ENCODE results near the gene HTR2C. TPM values are rescaled to one million over a fixed set of nuclear protein-coding genes. Genes with fewer than 3 reads are reported as not detected.

HTR2C gene
- total and polyA plus RNA-seq, 2 of the 13 experiments (the other 11 are each of a cell fraction or from before 2014, with no cell fraction given): 0.01 TPM; not detected in 1

GRCh38 chrX:114615765-114616164, 31.9 kb downstream of the HTR2C start:
- H3K36me3 ChIP-seq (replicated peaks in 1 of 2; ENCODE audit: control insufficient read depth in 1 of 2, insufficient read depth in 2 of 2, low read length in 2 of 2): no peaks in the 10 kb centered on the region
- H3K27me3 ChIP-seq (ENCODE audit: control insufficient read depth in 1 of 2, insufficient read depth in 2 of 2, low read length in 2 of 2): no peaks in the 10 kb centered on the region
- TF ChIP-seq, protein P1, sequence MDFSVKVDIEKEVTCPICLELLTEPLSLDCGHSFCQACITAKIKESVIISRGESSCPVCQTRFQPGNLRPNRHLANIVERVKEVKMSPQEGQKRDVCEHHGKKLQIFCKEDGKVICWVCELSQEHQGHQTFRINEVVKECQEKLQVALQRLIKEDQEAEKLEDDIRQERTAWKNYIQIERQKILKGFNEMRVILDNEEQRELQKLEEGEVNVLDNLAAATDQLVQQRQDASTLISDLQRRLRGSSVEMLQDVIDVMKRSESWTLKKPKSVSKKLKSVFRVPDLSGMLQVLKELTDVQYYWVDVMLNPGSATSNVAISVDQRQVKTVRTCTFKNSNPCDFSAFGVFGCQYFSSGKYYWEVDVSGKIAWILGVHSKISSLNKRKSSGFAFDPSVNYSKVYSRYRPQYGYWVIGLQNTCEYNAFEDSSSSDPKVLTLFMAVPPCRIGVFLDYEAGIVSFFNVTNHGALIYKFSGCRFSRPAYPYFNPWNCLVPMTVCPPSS (IDR thresholded peaks at IDR 0.05): no peak
- TF ChIP-seq ZBTB1 (CRISPR knock-in tag; IDR thresholded peaks at IDR 0.05; ENCODE audit: borderline replicate concordance) (no peak), SALL1 (CRISPR knock-in tag; IDR thresholded peaks at IDR 0.05) (no peak), ZNF160 (CRISPR knock-in tag; IDR thresholded peaks at IDR 0.05) (no peak), PBX2 (CRISPR knock-in tag; IDR thresholded peaks at IDR 0.05) (no peak), ZNF570 (CRISPR knock-in tag; IDR thresholded peaks at IDR 0.05; ENCODE audit: borderline replicate concordance) (no peak), HMGA1 (CRISPR knock-in tag; conservative IDR thresholded peaks at IDR 0.05) (no peak), ZNF691 (CRISPR knock-in tag; IDR thresholded peaks at IDR 0.05; ENCODE audit: borderline replicate concordance, low read depth) (no peak), ZNF839 (CRISPR knock-in tag; IDR thresholded peaks at IDR 0.05; ENCODE audit: borderline replicate concordance) (no peak), ZNF3 (CRISPR knock-in tag; IDR thresholded peaks at IDR 0.05) (no peak), ATF3 (CRISPR knock-in tag; IDR thresholded peaks at IDR 0.05) (no peak)
- TF ChIP-seq, protein P2, sequence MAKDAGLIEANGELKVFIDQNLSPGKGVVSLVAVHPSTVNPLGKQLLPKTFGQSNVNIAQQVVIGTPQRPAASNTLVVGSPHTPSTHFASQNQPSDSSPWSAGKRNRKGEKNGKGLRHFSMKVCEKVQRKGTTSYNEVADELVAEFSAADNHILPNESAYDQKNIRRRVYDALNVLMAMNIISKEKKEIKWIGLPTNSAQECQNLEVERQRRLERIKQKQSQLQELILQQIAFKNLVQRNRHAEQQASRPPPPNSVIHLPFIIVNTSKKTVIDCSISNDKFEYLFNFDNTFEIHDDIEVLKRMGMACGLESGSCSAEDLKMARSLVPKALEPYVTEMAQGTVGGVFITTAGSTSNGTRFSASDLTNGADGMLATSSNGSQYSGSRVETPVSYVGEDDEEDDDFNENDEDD (CRISPR knock-in tag; IDR thresholded peaks at IDR 0.05; ENCODE audit: borderline replicate concordance): no peak
- CTCF ChIA-PET (ENCODE audit: low intra/inter-chr PET ratio, low total read pairs): no interaction called here
- no peaks in the 10 kb centered on the region for H3K9me3 ChIP-seq (ENCODE audit: low read length)
- POLR2A ChIA-PET: no interaction called here
- no TSS peak for BruUV-seq (replicated peaks)
- H3K4me3 ChIP-seq (replicated peaks in 1 of 3; ENCODE audit: insufficient read depth in 1 of 3, low read depth in 2 of 3, low read length in 3 of 3): no peak overlapping the region
- no peaks in the 10 kb centered on the region for H4K20me1 ChIP-seq (ENCODE audit: insufficient read depth, low read length)
- H3K27ac ChIP-seq (ENCODE audit: extremely low read length, insufficient read depth, low read length): no peak overlapping the region
- H2AFZ ChIP-seq (ENCODE audit: low read length): no peak overlapping the region
- H3K4me1 ChIP-seq (ENCODE audit: insufficient read depth, low read length): no peaks in the 10 kb centered on the region
- intact Hi-C loops (cut with micrococcal nuclease; ENCODE audit: unreplicated experiment) (loop anchor here (10.0 kb wide), 1 partner anchor 339 kb away; no protein-coding TSS in a partner anchor), in situ Hi-C loops (cut with HindIII; ENCODE audit: extremely low pct_ligation_motif_present, low pct_unique_long_range_greater_than_20kb) (no loop called here)
- no peak overlapping the region for H3K4me2 ChIP-seq (ENCODE audit: low read depth, low read length)
- H3K79me2 ChIP-seq (ENCODE audit: insufficient read depth, low read length): no peaks in the 10 kb centered on the region
- FAIRE-seq (no peak), DNase-seq (ENCODE audit: low spot score) (no peak), ATAC-seq (no peak)
- no peak overlapping the region for H3K9ac ChIP-seq (ENCODE audit: insufficient read depth, low read depth, low read length)

Measured in HepG2 (cell line).